NCI-H1436 (cell line): ENCODE data around the gene RANBP17.

Source experiments
- DNase-seq: peaks from one replicate; lab custom pipeline; 2025; lab: John Stamatoyannopoulos, UW

RANBP17 gene

GRCh38 chr5:171092194-171092593 lies 230.4 kb downstream of the RANBP17 start:
- DNase-seq, result no peak

- DNase-seq, result no peak
Measured at GRCh38 chr5:171093598-171093997, 231.8 kb downstream of the RANBP17 start.

- no peak for DNase-seq
Measured at GRCh38 chr5:171094356-171094755, 232.5 kb downstream of the RANBP17 start.

GRCh38 chr5:171102877-171103610 lies 241.2 kb downstream of the RANBP17 start:
- DNase-seq, result no peak

- no peak for DNase-seq
Measured at GRCh38 chr5:171107669-171108068, 245.9 kb downstream of the RANBP17 start.

DNA sequence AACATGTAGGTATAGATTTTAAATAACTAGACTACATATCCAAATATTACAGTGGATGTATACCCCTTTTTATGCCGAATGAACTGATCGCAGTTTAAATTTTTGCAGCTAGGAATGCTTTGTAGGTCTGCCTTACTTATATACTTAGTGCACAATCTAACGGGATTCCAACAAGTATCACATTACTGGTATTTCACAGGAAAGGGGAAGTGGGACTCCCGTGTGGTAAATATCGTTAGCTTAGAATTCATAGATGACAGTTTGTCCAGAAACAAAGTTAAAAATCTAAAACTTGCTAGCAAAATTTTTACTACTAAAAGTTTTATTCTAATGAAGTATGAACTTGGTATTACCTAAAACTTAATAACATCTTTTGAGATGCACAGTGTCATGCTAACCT lies 253.7 kb downstream of the RANBP17 start:
- DNase-seq, result no peak

DNA sequence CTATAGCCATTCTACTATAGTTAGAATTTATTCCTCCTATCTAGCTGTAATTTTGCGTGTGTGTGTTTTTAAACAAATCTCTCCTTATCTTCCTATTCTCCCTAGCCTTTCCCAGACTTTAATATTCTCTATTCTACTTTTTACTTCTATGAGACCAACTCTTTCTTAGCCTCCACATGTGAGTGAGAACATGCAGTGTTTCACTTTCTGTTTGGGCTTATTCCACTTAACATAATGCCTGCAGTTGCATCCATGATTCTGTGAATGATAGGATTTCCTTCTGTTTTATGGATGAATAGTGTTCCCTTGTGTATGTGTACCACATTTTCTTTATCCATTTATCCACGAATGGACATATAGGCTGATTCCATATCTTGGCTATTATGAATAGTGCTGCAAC lies 254.9 kb downstream of the RANBP17 start:
- no peak for DNase-seq

DNA sequence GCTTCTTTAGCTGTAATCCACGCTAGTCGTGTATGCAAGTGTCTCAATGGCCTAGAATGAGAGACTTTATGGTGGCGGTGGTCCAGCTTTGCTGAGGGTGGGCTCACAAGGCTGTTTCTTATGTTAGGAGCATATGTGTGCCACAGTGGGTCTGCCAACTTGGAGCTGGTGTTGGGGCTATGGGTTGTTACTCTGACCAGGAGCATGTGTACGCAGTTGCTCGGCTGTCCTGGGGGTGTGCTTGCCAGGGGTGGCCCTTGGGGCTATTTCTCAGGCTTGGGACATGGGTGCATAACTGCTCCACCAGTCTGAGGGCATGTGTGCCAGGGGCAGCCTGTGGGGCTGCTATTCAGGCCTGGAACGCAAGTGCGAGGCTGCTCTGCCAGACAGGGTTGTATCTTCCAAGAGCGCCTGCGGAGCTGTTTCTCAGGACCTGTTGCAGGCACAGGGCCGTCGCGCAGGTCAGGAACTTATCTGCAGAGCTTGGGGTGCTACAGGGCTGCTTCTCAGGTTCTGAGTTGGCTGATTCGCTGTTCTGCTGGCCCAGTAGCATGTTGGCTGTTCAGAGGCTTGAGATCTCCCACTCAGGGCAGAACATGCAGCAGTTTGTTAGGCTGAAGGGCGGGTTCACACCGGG lies 259.3 kb downstream of the RANBP17 start:
- DNase-seq, result no peak

GRCh38 chr5:171121638-171122037 lies 259.8 kb downstream of the RANBP17 start:
- no peak for DNase-seq

- no peak for DNase-seq
Measured at GRCh38 chr5:171122372-171122771, 260.6 kb downstream of the RANBP17 start.

- no peak for DNase-seq
Measured at GRCh38 chr5:171123417-171123816, 261.6 kb downstream of the RANBP17 start.

GRCh38 chr5:171127314-171127713 lies 265.5 kb downstream of the RANBP17 start:
- DNase-seq, result no peak

GRCh38 chr5:171128136-171128535 lies 266.3 kb downstream of the RANBP17 start:
- DNase-seq, result no peak

GRCh38 chr5:171129308-171129707 lies 267.5 kb downstream of the RANBP17 start:
- no peak for DNase-seq

- peak; percentile 44 for DNase-seq
Measured at GRCh38 chr5:171131497-171131896, 269.7 kb downstream of the RANBP17 start.

GRCh38 chr5:171137768-171138525 lies 276.1 kb downstream of the RANBP17 start:
- no peak for DNase-seq

- no peak for DNase-seq
Measured at GRCh38 chr5:171139227-171139626, 277.4 kb downstream of the RANBP17 start.

DNA sequence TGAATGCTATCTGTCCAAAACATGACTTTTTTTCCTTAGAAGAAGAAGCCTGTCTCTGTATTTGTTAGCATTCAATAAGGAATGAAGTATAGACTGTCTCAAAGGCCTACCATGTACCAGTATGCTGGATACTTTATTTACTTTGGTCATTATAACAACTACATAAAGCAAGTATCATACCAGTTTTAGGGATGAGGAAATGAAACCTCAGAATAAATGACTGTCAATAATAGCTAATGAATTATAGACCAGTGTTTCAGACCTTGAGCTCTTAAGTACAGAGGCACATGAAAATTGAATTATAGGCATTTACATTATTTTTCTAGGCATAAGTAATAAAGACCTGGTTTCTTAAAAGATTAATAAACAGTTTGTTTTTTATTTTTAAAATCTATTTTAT lies 280.8 kb downstream of the RANBP17 start:
- DNase-seq, result no peak

- DNase-seq, result no peak
Measured at GRCh38 chr5:171143171-171143570, 281.4 kb downstream of the RANBP17 start.

DNA sequence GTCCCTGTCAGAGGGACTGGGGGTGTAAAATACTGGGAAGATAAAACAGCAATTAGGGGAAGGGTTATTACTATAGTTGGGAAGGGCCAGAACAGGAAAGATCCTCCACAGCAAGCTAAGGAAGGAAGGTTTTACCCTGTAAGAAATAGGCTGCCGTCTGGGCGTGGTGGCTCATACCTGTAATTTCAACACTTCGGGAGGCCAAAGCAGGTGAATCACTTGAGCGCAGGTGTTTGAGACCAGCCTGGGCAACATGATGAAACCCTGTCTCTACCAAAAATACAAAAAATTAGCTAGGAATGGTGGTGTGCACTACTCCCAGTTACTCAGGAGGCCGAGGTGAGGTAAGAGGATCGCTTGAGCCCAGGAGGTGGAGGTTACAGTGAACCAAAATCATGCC lies 282.1 kb downstream of the RANBP17 start:
- DNase-seq, result no peak

DNA sequence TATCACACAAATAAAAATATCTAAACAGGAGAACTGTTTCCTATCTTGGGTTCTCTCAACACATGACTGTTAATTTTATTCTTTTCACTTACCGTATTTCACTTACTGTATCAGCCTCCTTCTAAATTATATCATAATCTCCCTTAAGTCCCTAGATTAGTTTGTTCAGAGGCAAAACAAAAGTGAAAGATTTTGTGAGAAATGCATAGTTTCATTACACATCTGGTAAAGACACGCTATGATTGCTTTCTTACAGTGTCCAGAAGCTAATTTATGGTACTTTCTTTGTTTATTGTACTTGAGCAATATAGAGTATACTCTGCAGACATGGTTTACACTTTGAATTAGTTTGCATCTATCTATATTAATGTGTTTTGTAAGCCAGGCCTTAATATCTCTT lies 287.5 kb downstream of the RANBP17 start:
- DNase-seq, result no peak

DNA sequence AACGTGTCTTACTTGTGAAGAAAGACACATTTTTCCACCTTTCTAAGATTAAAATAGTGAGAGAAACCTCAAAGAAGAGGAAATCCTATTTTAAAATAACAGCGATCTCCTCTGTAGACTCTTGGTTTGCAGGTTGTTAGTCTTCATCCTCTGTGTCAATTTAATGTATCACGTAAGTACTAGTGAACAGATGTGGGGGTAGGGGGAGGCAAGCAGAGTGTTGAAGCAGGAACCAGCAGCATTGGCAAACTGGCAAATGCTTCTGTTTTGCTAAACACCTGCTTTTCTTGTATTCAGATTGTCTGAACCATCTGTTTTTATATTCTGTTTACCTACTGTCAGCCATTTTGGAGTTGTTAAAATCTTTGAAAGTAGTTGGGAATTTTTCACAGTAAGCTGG lies 288.0 kb downstream of the RANBP17 start:
- DNase-seq, result no peak

DNA sequence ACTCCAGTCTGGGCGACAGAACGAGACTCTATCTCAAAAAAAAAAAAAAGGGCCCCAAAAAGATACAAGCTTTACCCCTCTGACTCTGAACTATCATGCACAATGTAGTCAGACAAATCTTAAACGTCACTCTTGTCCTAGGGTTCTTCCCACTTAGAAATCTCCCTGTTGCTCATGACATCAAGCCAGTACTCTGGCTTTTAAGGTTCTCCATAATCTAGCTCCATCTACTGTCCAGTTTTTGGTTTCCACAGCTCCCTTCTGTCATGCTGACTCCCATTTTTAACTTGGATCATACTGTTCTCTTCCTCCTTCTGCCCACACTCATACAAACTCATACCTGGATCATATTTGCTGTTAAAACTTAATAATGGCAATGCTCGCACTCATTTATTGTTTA lies 290.6 kb downstream of the RANBP17 start:
- no peak for DNase-seq
